Omental fat pad (tissue), 4 donors: ENCODE results near the gene HOXD3. TPM values are rescaled to one million over a fixed set of nuclear protein-coding genes. Genes with fewer than 3 reads are reported as not detected.

Experiments
- ATAC-seq: fragments of 150-250 bp; one replicate; pipeline ENCODE4 v1.9.1; 2016; ENCODE audit warnings: mild to moderate bottlenecking, moderate library complexity; ENCODE audit not compliant: low FRiP score
- DNase-seq: peaks from one replicate; pipeline ENCODE4 v3.0.0-alpha.2; 2019; ENCODE audit warnings: low spot score
- CTCF ChIP-seq, 3 donors: fragments of 450-650 bp; IDR thresholded peaks; one replicate each; pipeline ENCODE4 v1.5.1; 2016 to 2017; ENCODE audit warnings: antibody characterized with exemption in 3 of 3, mild to moderate bottlenecking in 3 of 3, moderate library complexity in 2 of 3
- total RNA-seq, 4 donors: library from RNA; depleted of rRNA; stranded (reverse); fragments of >200 nt; gene quantifications; one replicate each; pipeline ENCODE4 v1.1.0, GENCODE V29; 2016

Gene HOXD3
- 10 to 100 TPM in 1 of 4 donors, 1 to 10 TPM in 2, under 1 TPM in 1; 0.65 to 15.8 (median 2.8) TPM for total RNA-seq

GRCh38 chr2:176156807-176157498 is at the start of gene HOXD3:
HOXD3 (plus strand) TSS chr2:176157307; CDS start chr2:176169115, 11,808 bp downstream.
- TF ChIP-seq CTCF (IDR thresholded peaks at IDR 0.05): no peak
- ATAC-seq: no peak
- no peak for DNase-seq

- DNase-seq (no peak), ATAC-seq (no peak)
- no peak for TF ChIP-seq CTCF (IDR thresholded peaks at IDR 0.05)
These were observed 49.4 kb upstream of the HOXD3 start for GRCh38 chr2:176107731-176108181.

DNA sequence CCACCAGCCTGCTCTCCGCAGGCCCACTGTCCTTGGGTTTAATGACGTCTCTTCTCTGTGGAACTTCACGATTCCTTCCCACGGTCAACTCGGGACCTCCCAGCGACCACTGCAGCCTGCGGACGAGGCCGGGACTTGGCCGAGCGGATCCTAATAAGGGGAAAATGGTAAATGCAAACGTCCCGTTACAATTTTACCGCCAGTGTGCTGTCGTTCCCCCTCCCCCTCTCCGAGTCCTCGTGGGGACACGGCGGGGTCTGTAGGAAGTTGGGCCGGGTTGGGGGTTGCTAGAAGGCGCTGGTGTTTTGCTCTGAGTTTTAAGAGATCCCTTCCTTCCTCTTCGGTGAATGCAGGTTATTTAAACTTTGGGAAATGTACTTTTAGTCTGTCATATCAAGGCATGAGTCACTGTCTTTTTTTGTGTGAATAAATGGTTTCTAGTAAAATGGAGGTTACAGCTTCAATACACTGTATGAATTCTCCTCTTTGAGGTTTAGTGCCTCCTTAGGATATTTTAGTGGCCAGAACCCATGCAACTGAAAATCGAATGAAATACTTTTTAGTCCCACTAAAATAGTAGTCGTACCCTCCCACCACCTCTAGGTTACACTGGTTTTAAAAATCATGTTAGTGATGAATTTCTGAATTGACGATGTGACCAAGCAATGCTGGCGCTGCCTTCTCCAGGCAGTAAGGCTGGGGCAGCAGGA is 47.8 kb upstream of the HOXD3 start:
- ATAC-seq: no peak
- no peak for DNase-seq
- no peak for TF ChIP-seq CTCF (IDR thresholded peaks at IDR 0.05)

GRCh38 chr2:176109946-176110345 is 47.2 kb upstream of the HOXD3 start:
- no peak for ATAC-seq
- TF ChIP-seq CTCF (IDR thresholded peaks at IDR 0.05): no peak

DNA sequence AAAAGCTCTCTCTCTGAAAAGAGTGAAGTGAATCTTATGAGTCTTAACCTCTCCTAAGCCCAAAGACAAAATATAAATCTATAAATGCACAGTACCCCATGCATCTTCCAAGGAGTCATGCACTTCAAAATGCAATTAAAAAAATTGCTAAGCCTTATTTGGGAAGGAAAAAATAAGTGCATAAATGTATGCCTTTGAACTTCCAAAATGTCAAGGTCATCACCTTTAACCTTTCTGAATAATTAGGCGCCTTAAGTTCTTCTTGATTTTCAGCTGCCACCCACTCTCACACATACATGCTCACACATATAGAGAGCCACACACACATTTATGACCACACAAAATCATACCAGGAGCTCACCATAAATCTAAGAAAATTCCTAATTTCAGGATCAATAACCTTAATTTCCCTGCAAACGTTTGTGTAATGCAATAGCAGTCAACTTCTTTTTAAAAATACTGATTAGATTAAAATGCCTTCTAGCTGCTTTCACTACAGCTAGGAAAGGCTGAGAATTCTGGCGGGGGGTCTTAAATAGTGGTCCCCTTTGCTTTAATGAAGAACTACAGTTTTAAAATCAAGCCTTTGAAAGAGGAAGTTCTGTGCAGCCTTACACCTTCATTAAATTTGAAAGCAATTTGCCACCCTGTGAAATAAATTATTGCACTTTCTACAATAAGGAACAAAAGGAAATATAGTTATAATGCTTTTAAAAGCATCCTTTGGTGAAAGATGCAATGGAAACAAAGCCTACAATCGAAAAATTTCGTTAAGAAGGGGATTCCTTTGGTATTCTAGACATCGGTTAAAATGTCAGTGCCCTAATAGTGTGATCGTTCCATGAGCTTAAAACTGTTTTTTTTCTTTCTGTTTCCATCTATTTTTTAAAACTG is 46.4 kb upstream of the HOXD3 start:
- no peak for TF ChIP-seq CTCF (IDR thresholded peaks at IDR 0.05)
- ATAC-seq: no peak
- no peak for DNase-seq

More at GRCh38 chr2:176109946-176110345, 47.2 kb upstream of the HOXD3 start:
- no peak for DNase-seq

DNA sequence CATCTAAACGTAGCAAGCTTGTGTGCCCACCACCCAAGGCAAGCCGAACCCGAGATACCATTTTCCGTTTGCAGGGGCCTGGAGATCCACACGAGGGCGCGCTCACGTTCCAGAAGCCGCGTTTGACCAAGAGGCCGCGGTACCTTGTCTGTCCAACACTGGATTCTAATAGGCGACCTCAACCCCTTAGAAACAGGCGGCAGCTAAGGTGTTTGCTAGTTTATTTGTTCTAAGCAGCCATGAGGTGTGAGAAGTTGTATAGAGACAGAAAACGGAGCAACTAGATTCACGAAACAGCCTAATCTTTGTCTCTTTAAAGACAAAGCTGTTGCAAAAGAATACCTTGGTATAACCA is 45.8 kb upstream of the HOXD3 start:
- TF ChIP-seq CTCF (IDR thresholded peaks at IDR 0.05): no peak
- ATAC-seq (no peak), DNase-seq (no peak)
